HEK293 (cell line): ENCODE results near the gene SPTLC1.

Source experiments
- KLF7 ChIP-seq: fragments of 450-650 bp; formaldehyde crosslinking; IDR thresholded peaks from 2 replicates; pipeline ENCODE4 v1.5.1; 2016; ENCODE audit warnings: missing biosample characterization, missing genetic modification characterization, borderline replicate concordance
- ZNF121 ChIP-seq: fragments of 450-650 bp; formaldehyde crosslinking; IDR thresholded peaks from 2 replicates; pipeline ENCODE4 v1.5.1; 2016; ENCODE audit warnings: missing biosample characterization, missing genetic modification characterization
- ZNF350 ChIP-seq: fragments of 450-650 bp; formaldehyde crosslinking; IDR thresholded peaks from 2 replicates; pipeline ENCODE4 v1.5.0; 2017; ENCODE audit warnings: missing biosample characterization, mild to moderate bottlenecking, missing genetic modification characterization
- ZNF660 ChIP-seq: fragments of 450-650 bp; IDR thresholded peaks from 2 replicates; pipeline ENCODE4 v1.5.1; 2018; ENCODE audit warnings: missing biosample characterization, mild to moderate bottlenecking, missing genetic modification characterization
- TF ChIP-seq, protein P1 (sequence below): IDR thresholded peaks from 2 replicates; pipeline ENCODE4 v1.6.1; 2011; ENCODE audit warnings: mild to moderate bottlenecking, low read depth, low read length, borderline replicate concordance
- TF ChIP-seq, protein P2 (sequence below): fragments of 450-650 bp; formaldehyde crosslinking; IDR thresholded peaks from 2 replicates; pipeline ENCODE4 v1.5.1; 2016; ENCODE audit warnings: missing biosample characterization, missing genetic modification characterization

DNA sequence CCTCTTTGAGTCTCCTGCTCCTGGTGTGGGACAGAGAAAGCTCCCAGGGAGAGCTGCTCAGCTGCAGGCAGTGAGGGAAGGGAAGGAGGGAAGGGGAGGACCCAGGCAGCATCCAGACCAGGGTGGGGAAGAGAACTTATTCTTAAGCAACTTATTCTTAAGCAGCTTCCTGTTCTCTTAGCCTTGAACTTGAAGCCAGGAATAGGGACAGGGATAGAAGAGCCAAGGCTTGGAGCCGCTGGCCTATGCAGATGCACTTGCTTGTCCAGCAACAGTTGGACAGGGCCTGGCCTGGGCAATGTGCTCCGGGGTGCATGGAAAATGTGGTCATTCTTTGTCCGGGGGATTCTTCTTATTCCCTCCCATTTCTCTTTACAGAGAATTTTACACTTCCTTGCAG, 31.4 kb upstream of the SPTLC1 start:
- TF ChIP-seq ZNF660 (tag by site-specific recombination): no peak
- TF ChIP-seq, protein P1, sequence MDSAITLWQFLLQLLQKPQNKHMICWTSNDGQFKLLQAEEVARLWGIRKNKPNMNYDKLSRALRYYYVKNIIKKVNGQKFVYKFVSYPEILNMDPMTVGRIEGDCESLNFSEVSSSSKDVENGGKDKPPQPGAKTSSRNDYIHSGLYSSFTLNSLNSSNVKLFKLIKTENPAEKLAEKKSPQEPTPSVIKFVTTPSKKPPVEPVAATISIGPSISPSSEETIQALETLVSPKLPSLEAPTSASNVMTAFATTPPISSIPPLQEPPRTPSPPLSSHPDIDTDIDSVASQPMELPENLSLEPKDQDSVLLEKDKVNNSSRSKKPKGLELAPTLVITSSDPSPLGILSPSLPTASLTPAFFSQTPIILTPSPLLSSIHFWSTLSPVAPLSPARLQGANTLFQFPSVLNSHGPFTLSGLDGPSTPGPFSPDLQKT: no peak
- TF ChIP-seq KLF7 (tag by site-specific recombination): no peak
- TF ChIP-seq, protein P2, sequence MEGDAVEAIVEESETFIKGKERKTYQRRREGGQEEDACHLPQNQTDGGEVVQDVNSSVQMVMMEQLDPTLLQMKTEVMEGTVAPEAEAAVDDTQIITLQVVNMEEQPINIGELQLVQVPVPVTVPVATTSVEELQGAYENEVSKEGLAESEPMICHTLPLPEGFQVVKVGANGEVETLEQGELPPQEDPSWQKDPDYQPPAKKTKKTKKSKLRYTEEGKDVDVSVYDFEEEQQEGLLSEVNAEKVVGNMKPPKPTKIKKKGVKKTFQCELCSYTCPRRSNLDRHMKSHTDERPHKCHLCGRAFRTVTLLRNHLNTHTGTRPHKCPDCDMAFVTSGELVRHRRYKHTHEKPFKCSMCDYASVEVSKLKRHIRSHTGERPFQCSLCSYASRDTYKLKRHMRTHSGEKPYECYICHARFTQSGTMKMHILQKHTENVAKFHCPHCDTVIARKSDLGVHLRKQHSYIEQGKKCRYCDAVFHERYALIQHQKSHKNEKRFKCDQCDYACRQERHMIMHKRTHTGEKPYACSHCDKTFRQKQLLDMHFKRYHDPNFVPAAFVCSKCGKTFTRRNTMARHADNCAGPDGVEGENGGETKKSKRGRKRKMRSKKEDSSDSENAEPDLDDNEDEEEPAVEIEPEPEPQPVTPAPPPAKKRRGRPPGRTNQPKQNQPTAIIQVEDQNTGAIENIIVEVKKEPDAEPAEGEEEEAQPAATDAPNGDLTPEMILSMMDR (tag by site-specific recombination): no peak
- no peak for TF ChIP-seq ZNF121 (tag by site-specific recombination)
- TF ChIP-seq ZNF350 (tag by site-specific recombination): no peak
